ENCODE results near the gene FNBP1. TPM values are rescaled to one million over a fixed set of nuclear protein-coding genes. Genes with fewer than 3 reads are reported as not detected.

FNBP1 gene
- polyA plus RNA-seq, 1 of the 3 experiments (the other 2 are of a cell fraction) = 11.0 TPM

DNA sequence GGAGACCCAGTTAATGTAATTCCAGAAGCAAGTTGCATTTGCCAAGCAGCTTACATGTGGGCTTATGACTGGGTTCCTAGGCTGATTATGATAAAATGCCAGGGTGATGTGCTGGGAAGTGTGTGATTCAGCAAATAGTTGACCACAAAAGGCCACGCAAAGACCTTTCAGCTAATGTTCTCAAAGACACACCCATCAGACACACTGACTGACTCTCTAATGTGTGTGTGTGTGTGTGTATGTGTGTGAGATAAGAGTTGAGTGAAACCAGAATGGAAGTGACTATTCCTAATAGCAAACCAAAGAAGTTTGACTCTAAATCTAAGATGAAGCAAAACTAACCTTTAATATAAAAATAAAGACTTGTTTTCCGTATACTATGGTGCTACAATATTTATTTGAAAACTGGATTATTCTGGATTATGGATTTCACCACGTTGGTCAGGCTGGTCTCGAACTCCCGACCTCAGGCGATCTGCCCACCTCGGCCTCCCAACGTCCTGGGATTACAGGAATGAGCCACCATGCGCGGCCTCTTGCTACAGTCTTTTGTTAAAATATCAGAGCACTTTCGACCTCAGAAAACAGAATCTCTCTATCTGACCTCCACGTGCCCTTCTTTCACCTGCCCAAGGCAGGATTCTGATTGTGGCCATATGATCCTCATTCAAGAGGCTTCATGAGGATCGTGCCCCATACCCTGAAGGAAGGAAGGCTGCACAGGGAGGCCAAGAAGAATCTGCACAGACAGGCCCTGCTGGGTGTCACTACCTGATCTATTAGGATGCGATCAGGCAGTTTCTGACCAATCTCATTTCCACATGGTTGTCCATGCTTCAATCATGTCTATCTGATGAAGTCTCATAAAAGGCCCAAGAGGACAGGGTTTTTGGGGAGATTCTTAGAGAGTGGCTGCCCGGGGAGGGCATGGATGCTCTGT lies 132.1 kb downstream of the FNBP1 start (continued):
- TF ChIP-seq YY1 (IDR thresholded peaks at IDR 0.05; ENCODE audit: low read depth) (0 out of 2 replicates have a peak, but pooled peaks have one; percentile 28), RFX5 (IDR thresholded peaks at IDR 0.05; ENCODE audit: low read length) (no peak), TAF1 (IDR thresholded peaks at IDR 0.05; ENCODE audit: borderline replicate concordance, low read depth, low read length) (no peak; the same call in 1 of the 2 replicates), MEF2A (IDR thresholded peaks at IDR 0.05; ENCODE audit: borderline replicate concordance, low read depth) (no peak), RAD21 (IDR thresholded peaks at IDR 0.05; ENCODE audit: low read length) (no peak), RCOR1 (IDR thresholded peaks at IDR 0.05; ENCODE audit: low read length) (no peak)
- TF ChIP-seq, protein P1, sequence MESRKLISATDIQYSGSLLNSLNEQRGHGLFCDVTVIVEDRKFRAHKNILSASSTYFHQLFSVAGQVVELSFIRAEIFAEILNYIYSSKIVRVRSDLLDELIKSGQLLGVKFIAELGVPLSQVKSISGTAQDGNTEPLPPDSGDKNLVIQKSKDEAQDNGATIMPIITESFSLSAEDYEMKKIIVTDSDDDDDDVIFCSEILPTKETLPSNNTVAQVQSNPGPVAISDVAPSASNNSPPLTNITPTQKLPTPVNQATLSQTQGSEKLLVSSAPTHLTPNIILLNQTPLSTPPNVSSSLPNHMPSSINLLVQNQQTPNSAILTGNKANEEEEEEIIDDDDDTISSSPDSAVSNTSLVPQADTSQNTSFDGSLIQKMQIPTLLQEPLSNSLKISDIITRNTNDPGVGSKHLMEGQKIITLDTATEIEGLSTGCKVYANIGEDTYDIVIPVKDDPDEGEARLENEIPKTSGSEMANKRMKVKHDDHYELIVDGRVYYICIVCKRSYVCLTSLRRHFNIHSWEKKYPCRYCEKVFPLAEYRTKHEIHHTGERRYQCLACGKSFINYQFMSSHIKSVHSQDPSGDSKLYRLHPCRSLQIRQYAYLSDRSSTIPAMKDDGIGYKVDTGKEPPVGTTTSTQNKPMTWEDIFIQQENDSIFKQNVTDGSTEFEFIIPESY (IDR thresholded peaks at IDR 0.05; ENCODE audit: borderline replicate concordance, low read depth) = peak; percentile 46; the same call in 1 of the 2 replicates
- TF ChIP-seq, protein P2, sequence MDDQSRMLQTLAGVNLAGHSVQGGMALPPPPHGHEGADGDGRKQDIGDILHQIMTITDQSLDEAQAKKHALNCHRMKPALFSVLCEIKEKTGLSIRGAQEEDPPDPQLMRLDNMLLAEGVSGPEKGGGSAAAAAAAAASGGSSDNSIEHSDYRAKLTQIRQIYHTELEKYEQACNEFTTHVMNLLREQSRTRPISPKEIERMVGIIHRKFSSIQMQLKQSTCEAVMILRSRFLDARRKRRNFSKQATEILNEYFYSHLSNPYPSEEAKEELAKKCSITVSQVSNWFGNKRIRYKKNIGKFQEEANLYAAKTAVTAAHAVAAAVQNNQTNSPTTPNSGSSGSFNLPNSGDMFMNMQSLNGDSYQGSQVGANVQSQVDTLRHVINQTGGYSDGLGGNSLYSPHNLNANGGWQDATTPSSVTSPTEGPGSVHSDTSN (IDR thresholded peaks at IDR 0.05) = peak; percentile 90
- TF ChIP-seq, protein P3, sequence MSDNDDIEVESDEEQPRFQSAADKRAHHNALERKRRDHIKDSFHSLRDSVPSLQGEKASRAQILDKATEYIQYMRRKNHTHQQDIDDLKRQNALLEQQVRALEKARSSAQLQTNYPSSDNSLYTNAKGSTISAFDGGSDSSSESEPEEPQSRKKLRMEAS (IDR thresholded peaks at IDR 0.05; ENCODE audit: low read depth) = peak; percentile 94

DNA sequence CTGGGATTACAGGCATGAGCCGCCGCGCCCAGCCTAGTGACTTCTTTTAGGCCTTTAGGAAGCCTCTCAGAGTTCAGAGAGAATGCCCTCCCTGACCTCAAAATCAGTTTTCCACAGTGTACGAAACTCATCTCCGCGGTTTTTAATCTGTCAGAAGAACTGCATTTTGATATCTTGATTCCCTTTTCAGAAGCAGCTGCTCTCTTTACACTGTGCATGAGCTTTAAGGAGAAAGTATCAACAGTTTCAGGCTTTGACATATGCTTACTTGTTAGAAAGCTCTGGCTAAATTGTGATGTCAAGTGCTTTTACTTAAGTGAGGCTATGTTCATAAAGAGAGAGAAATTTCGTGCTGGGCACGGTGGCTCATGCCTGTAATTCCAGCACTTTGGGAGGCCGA lies 133.1 kb downstream of the FNBP1 start:
- peaks cover 0 to 20% of the 10 kb centered on the region in 2 experiments for H3K36me3 ChIP-seq (replicated peaks in 1 of 2; ENCODE audit: control insufficient read depth in 1 of 2, insufficient read depth in 2 of 2, low read length in 1 of 2)
- peaks cover 0 to 7% of the 10 kb centered on the region in 2 experiments; a peak in 2 of 4 replicates for H3K4me1 ChIP-seq (ENCODE audit: control insufficient read depth in 1 of 2, insufficient read depth in 2 of 2, low read depth in 1 of 2, low read length in 1 of 2)
- no peaks in the 10 kb centered on the region for H4K20me1 ChIP-seq (ENCODE audit: insufficient read depth)
- no peak overlapping the region for H3K4me2 ChIP-seq
- no peaks in the 10 kb centered on the region for H3K9me3 ChIP-seq
- no peaks in the 10 kb centered on the region for H3F3A ChIP-seq (replicated peaks; ENCODE audit: insufficient read depth)
- CTCF ChIA-PET = no interaction called here
- no peak for DNase-seq
- H3K79me2 ChIP-seq (ENCODE audit: insufficient read depth) = no peaks in the 10 kb centered on the region
- POLR2A ChIA-PET = no interaction called here
- H3K9ac ChIP-seq = no peak overlapping the region
- H3K27ac ChIP-seq (ENCODE audit: low read depth in 2 of 2, low read length in 1 of 2) = peak overlapping the region in 1 of 2 experiments; percentile 70; a peak in 2 of 4 replicates
- 95% methylated on average over 9 of the region's 9 CpGs for WGBS (ENCODE audit: low lambda C conversion rate)
- H3K9me2 ChIP-seq = no peaks in the 10 kb centered on the region
- no peak overlapping the region for H3K4me3 ChIP-seq (ENCODE audit: low read depth in 2 of 2, low read length in 1 of 2)
- H3K27me3 ChIP-seq (ENCODE audit: insufficient read depth) = no peaks in the 10 kb centered on the region
- no peak overlapping the region for H2AFZ ChIP-seq (ENCODE audit: low read depth)
- TF ChIP-seq CHD2 (IDR thresholded peaks at IDR 0.05; ENCODE audit: low read length, partially characterized antibody) (no peak), SIN3A (IDR thresholded peaks at IDR 0.05; ENCODE audit: borderline replicate concordance, low read depth, low read length) (no peak), EZH2phosphoT487 (IDR thresholded peaks at IDR 0.05; ENCODE audit: borderline replicate concordance, low read depth) (no peak), MXI1 (IDR thresholded peaks at IDR 0.05; ENCODE audit: low read depth, low read length) (no peak), GABPA (IDR thresholded peaks at IDR 0.05; ENCODE audit: low read depth) (no peak), SMC3 (IDR thresholded peaks at IDR 0.05; ENCODE audit: low read depth, low read length) (no peak), TEAD4 (IDR thresholded peaks at IDR 0.05; ENCODE audit: borderline replicate concordance, insufficient read depth) (no peak), NRF1 (IDR thresholded peaks at IDR 0.05; ENCODE audit: low read depth, low read length) (no peak)
- TF ChIP-seq, protein P4, sequence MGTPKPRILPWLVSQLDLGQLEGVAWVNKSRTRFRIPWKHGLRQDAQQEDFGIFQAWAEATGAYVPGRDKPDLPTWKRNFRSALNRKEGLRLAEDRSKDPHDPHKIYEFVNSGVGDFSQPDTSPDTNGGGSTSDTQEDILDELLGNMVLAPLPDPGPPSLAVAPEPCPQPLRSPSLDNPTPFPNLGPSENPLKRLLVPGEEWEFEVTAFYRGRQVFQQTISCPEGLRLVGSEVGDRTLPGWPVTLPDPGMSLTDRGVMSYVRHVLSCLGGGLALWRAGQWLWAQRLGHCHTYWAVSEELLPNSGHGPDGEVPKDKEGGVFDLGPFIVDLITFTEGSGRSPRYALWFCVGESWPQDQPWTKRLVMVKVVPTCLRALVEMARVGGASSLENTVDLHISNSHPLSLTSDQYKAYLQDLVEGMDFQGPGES (IDR thresholded peaks at IDR 0.05; ENCODE audit: low read depth, low read length) = no peak
- TF ChIP-seq, protein P1 (IDR thresholded peaks at IDR 0.05; ENCODE audit: borderline replicate concordance, low read depth) = no peak
- TF ChIP-seq, protein P2 (IDR thresholded peaks at IDR 0.05) = no peak
- TF ChIP-seq, protein P5, sequence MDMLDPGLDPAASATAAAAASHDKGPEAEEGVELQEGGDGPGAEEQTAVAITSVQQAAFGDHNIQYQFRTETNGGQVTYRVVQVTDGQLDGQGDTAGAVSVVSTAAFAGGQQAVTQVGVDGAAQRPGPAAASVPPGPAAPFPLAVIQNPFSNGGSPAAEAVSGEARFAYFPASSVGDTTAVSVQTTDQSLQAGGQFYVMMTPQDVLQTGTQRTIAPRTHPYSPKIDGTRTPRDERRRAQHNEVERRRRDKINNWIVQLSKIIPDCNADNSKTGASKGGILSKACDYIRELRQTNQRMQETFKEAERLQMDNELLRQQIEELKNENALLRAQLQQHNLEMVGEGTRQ (IDR thresholded peaks at IDR 0.05; ENCODE audit: borderline replicate concordance, low read depth, low read length) = no peak
- TF ChIP-seq, protein P3 (IDR thresholded peaks at IDR 0.05; ENCODE audit: low read depth) = no peak
